Measurements from ENCODE around the gene TNC.
"Not testable (repeated sequence)": the region's sequence is repeated elsewhere in the genome, so short reads cannot be mapped to it uniquely, and the experiment has no call there.

TNC gene

GRCh38 chr9:115135821-115136778 is 18.1 kb upstream of the TNC start:
- no peak for FAIRE-seq
- DNase-seq (ENCODE audit: insufficient read length, low spot score), result no peak

- FAIRE-seq (no peak), DNase-seq (ENCODE audit: insufficient read length, low spot score) (no peak)
These were observed 17.0 kb upstream of the TNC start for GRCh38 chr9:115134941-115135340.

DNA sequence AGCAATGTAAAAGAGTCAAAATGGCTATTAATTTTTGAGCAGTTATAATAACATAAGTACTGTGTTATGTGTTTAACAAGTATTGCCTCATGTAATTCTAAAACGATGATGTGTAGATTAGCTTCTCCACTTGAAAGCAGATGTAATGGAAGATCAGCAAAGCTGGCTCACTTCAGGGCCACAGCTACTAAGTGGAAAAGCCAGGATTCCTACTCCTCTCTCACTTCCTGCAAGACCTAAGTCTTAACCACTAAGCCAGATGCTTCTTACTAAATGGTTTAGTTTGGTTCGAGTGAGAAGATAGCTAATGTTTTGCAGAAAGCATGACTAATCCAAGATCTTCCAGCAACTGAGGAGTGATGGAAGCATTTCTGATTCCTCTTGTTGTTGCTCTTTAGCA is 15.7 kb upstream of the TNC start:
- DNase-seq (ENCODE audit: insufficient read length, low spot score) (no peak), FAIRE-seq (no peak)

- FAIRE-seq (no peak), DNase-seq (ENCODE audit: insufficient read length, low spot score) (no peak)
These were observed 14.7 kb upstream of the TNC start for GRCh38 chr9:115132648-115133047.

DNA sequence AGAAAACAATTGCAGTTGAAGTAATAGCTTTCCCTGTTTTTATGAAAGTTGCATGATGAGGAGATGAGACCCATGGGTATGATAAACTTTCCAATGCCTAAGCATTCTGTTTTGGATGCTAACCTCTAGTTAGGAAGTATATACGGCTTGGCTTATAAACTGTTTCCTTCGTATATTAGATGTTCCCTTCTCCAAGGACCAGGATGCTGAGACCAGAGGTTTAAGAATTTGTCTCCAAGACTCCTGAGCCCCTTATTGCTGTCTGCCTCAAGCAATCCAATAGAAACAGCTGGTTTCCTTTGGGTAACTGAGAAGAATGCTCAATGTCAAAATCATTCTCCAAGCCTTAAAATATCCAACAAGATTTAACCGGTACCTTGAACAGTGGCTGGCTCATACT is 12.2 kb upstream of the TNC start:
- FAIRE-seq, result no peak
- DNase-seq (ENCODE audit: insufficient read length, low spot score), result no peak

DNA sequence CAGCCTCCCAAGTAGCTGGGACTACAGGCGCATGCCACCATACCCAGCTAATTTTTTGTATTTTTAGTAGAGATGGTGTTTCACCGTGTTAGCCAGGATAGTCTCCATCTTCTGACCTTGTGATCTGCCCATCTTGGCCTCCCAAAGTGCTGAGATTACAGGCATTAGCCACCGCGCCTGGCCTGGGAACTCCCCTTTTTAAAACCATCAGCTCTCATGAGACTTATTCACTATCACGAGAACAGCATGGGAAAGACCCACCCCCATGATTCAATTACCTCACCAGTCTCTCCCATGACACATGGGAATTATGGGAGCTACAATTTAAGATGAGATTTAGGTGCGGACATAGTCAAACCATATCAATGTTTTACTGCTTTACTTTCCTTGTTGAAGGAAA is 10.8 kb upstream of the TNC start:
- not testable (repeated sequence) for DNase-seq (ENCODE audit: insufficient read length, low spot score); FAIRE-seq

GRCh38 chr9:115127191-115127817 is 9.3 kb upstream of the TNC start:
- no peak for FAIRE-seq
- peak; percentile 51 for DNase-seq (ENCODE audit: insufficient read length, low spot score)

- FAIRE-seq (no peak), DNase-seq (ENCODE audit: insufficient read length, low spot score) (no peak)
These were observed 8.4 kb upstream of the TNC start for GRCh38 chr9:115126404-115126803.

DNA sequence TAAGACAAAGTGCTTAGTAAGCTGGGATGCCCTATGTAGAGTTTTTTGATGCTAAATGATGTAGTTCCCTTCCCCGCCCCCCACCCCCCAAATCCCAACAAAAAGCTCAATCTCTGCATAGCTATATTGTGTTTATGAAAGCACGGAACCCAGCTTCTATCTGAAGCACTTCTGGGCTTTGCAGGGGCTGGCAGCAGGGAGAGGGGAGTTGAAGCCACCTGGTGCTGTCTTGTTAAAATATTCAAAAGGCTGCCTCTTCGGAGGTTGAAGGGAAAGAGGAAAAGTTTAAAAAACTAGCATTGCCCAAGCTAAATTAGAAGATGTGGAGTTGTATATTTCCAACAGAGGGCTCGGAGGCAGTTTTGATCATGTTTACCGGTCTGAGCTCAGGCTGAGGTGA is 5.0 kb upstream of the TNC start:
- no peak for FAIRE-seq

GRCh38 chr9:115121181-115121580 is 3.2 kb upstream of the TNC start:
- FAIRE-seq, result no peak
- no peak for DNase-seq (ENCODE audit: insufficient read length, low spot score)

More for the DNA sequence above, 5.0 kb upstream of the TNC start:
- no peak for DNase-seq (ENCODE audit: insufficient read length, low spot score)

- peak; percentile 82 for FAIRE-seq
- peak; percentile 70 for DNase-seq (ENCODE audit: insufficient read length, low spot score)
These were observed 892 bp upstream of the TNC start for GRCh38 chr9:115118879-115119218.

- DNase-seq (ENCODE audit: insufficient read length, low spot score), result no peak
- FAIRE-seq, result no peak
These were observed 1.3 kb downstream of the TNC start for GRCh38 chr9:115116421-115117284.

DNA sequence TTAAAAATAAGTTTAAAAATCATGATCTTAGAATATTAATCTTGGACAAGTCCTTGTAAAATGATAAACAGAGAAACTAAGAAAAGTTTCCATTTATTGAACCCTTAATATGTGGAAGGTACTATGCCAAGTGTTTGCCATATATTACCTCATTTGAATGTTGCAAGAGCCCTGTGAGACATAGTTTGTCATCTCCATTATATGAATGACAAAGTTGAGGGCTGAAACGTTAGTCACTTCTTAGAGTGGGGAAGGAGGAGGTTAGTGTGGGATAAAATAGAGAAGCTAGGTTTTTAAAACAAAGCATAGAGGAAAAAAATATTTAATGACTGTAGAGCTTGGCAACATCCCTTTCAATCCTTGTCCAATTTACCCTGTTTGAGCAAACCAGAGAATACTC is 2.0 kb downstream of the TNC start:
- no peak for FAIRE-seq
- DNase-seq (ENCODE audit: insufficient read length, low spot score), result no peak

DNA sequence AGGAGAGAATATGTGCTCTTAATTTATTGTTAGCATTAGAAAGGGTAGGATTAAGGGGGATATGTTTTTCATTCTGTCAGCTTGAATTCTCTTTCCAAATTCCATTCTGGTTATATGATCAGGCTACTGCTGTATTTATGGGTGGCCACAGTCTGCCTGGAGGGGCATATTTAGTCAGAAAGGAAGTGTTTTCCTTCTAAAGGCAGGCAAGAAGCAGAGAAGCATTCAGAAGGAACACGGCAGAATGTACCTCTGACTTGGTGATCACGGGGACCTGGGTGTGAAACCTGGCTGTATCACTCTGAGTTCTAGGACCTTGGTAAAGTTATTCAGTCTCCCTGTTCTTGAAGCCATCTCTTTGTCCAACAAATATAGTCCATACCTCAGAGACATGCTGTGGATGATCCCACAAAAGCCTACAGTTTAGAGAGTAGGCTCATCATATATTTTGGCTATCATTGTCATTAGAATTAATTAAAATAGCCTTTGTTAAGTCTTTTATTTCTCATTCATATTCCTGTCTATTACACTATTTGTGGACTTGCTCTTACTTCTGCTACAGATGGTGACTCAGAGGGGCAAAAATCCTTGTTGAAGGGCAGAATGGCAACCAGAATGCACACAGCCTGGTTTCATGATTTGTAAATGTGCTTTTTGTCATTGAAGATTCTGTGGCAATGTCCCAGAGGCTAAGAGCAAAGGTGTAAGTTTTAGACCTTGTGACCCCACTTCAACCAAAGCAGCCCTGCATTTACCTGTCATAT is 2.7 kb downstream of the TNC start:
- no peak for FAIRE-seq
- no peak for DNase-seq (ENCODE audit: insufficient read length, low spot score)

- DNase-seq (ENCODE audit: insufficient read length, low spot score), result no peak
- FAIRE-seq, result no peak
These were observed 3.4 kb downstream of the TNC start for GRCh38 chr9:115114546-115114945.

DNA sequence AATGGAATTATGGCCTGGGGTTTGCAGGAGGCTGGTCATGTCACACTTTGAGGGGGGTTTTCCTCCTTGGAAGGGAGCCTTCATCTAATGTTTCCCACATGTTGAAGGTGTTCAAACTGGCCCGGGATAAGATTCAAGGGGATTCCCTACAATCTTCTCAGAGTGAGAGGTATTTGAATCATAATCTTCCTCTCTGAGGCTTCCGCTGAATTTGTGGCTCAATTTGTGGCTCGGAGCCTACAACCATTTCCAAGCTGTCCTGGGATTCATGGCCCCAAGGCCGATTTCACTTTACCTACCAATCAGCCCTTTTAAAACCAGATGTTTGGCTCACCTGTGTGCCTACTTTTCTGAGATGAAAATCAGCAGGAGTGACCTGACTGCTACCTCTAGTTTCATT is 3.9 kb downstream of the TNC start:
- DNase-seq (ENCODE audit: insufficient read length, low spot score) (no peak), FAIRE-seq (no peak)

DNA sequence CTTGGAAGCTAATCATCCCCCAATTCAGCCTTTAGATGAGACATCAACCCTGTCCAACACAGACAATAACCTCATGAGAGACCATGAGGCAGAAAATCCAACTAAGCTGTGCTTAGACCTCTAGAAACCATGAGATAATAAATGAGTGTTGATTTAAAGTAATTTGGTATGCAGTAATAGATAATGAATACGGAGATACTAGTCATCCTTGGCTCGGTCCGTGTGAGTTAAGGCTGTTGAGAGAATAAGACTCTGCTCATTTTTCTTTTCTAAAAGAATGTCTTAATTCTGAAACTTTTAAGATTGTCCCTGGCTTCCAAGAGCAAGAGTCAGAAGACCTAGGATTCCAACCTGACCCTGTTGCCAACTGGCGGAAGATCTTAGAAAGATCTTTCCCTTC is 6.1 kb downstream of the TNC start:
- DNase-seq (ENCODE audit: insufficient read length, low spot score), result no peak
- no peak for FAIRE-seq

DNA sequence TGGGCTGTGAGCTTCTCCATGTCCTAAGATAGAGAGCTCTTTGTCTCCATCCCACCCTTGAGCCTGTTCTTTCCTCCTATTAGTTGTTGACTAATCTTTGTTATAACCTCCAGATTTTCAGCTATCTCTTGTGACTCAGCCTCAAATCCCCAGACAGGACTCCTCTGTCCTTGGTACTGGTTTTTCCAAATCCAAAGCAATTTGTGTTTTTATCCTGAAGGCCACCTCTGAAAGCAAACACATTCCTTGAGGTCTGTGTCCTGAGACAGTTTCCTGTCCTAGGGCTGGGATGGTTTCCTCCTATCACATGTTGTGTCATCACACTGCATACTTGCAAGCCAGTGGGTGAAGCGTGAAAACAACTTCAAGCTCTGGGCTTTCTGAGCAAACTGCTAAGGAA is 8.5 kb downstream of the TNC start:
- no peak for DNase-seq (ENCODE audit: insufficient read length, low spot score)
- no peak for FAIRE-seq

DNA sequence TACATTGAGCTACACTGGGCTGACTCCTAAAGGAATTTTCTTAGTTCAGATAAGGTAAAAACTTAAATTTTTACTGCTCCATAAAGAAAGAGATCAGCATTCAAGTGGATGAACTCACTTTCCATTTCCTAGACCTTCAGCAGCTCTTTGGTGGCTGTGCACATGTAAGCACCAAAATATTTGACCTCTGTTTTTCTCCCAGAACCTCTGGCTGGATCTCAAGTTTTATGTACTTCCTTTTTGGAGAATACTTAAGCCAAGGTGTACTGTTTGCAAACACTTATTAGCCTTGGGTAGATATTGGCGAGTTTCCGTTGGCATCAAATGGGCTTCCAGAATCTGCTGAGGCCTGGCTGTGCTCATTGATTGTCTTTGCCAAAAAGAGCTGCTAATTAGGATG is 10.3 kb downstream of the TNC start:
- no peak for FAIRE-seq
- no peak for DNase-seq (ENCODE audit: insufficient read length, low spot score)

- FAIRE-seq (no peak), DNase-seq (ENCODE audit: insufficient read length, low spot score) (no peak)
These were observed 11.3 kb downstream of the TNC start for GRCh38 chr9:115106642-115107041.

DNA sequence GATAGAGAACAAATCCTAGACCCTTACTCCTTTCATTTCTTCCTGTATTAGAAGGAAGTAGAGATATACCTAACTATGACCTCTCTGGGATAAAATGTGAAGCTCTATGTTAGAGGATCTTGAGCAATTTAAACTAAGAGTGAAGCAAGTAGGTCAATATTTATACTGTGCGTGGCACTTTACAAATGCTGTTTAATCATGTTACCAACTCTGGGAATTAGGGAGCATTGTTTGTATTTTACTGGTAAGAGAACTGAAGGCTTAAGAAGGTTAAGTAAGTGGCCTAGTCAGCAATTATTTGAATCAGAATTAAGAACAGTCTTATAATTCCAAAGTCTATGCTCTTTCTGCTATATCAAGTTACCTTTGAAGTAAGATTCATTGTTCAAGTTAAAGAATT is 12.0 kb downstream of the TNC start:
- DNase-seq (ENCODE audit: insufficient read length, low spot score) (no peak), FAIRE-seq (no peak)

Data from HTR-8/SVneo (cell line).